ENCODE measurements around the gene MDP1. TPM values are rescaled to one million over a fixed set of nuclear protein-coding genes. Genes with fewer than 3 reads are reported as not detected.
A peak's percentile ranks its signal among the peaks of the same experiment; 100 is the strongest.

The MDP1 gene
- total RNA-seq, 1 experiment from 2014 or later = 12.6 TPM

- peak; percentile 84 for DNase-seq (ENCODE audit: low spot score)
- Mint-ChIP-seq H3K9me3 (peaks cover 8% of the 10 kb centered on the region), H3K27me3 (ENCODE audit: low read depth) (no peaks in the 10 kb centered on the region), H3K36me3 (peaks cover 34% of the 10 kb centered on the region), H3K4me1 (peaks cover 23% of the 10 kb centered on the region), H3K4me3 (peak within 1 kb of the TSS; percentile 94), H3K27ac (peak within 1 kb of the TSS; percentile 97)
- ATAC-seq = peak; percentile 86
- ChIA-PET CTCF (interaction anchor here (0.7 to 1.8 kb wide), 15 partner anchors 12 to 628 kb away, joined by 3 to 16 read pairs (median 4); partner anchors contain the start of genes AP1G2, CHMP4A, CIDEB and DCAF11), POLR2A (interaction anchor here (0.6 to 1.9 kb wide), 16 partner anchors 16 to 132 kb away, joined by 3 to 20 read pairs (median 5); partner anchors contain the start of genes CHMP4A, DCAF11, IRF9 and MDP1)
- TF ChIP-seq ZNF263 (CRISPR knock-in tag; IDR thresholded peaks at IDR 0.05; ENCODE audit: low read depth) = no peak; the same call in 1 of the 2 replicates
- TF ChIP-seq AFF4 (CRISPR knock-in tag; IDR thresholded peaks at IDR 0.05; ENCODE audit: borderline replicate concordance) = 0 out of 2 replicates have a peak, but pooled peaks have one; percentile 56
- TF ChIP-seq NFE2L1 (CRISPR knock-in tag; IDR thresholded peaks at IDR 0.05) = peak; percentile 87
- no peak for TF ChIP-seq ATF6 (CRISPR knock-in tag; IDR thresholded peaks at IDR 0.05)
- no peak for TF ChIP-seq ZBTB21 (CRISPR knock-in tag; IDR thresholded peaks at IDR 0.05; ENCODE audit: borderline replicate concordance)
- TF ChIP-seq MLX (CRISPR knock-in tag; IDR thresholded peaks at IDR 0.05) = no peak
- TF ChIP-seq FOXJ3 (CRISPR knock-in tag; IDR thresholded peaks at IDR 0.05; ENCODE audit: borderline replicate concordance) = 0 out of 2 replicates have a peak, but pooled peaks have one; percentile 25
- TF ChIP-seq STAT6 (CRISPR knock-in tag; conservative IDR thresholded peaks at IDR 0.05; ENCODE audit: low read depth) = no peak
- no peak for TF ChIP-seq FOXK1 (CRISPR knock-in tag; IDR thresholded peaks at IDR 0.05)
- peak; percentile 56; the same call in 1 of the 2 replicates for TF ChIP-seq TEAD4 (CRISPR knock-in tag; IDR thresholded peaks at IDR 0.05)
- peak; percentile 84; the same call in 1 of the 2 replicates for TF ChIP-seq FOXP4 (CRISPR knock-in tag; IDR thresholded peaks at IDR 0.05)
- no peak for TF ChIP-seq ELF4 (CRISPR knock-in tag; IDR thresholded peaks at IDR 0.05; ENCODE audit: low read depth)
- TF ChIP-seq TCF7 (CRISPR knock-in tag; IDR thresholded peaks at IDR 0.05; ENCODE audit: low read depth) = no peak
- peak; percentile 80 for TF ChIP-seq E2F1 (CRISPR knock-in tag; IDR thresholded peaks at IDR 0.05)
- no peak for TF ChIP-seq CREB1 (CRISPR knock-in tag; IDR thresholded peaks at IDR 0.05)
- peak; percentile 89 for TF ChIP-seq GABPB1 (CRISPR knock-in tag; IDR thresholded peaks at IDR 0.05)
- TF ChIP-seq MAX (CRISPR knock-in tag; IDR thresholded peaks at IDR 0.05) = peak; percentile 99
- no peak for TF ChIP-seq ATF2 (CRISPR knock-in tag; IDR thresholded peaks at IDR 0.05; ENCODE audit: borderline replicate concordance, low read depth)
- no peak for TF ChIP-seq NFYB (CRISPR knock-in tag; conservative IDR thresholded peaks at IDR 0.05; ENCODE audit: low read depth)
Measured at GRCh38 chr14:24195186-24196070, 20.4 kb downstream of the MDP1 start, which contains the start of gene TM9SF1. Gene TM9SF1 (minus strand): TSS chr14:24195441. CDS start chr14:24195019, 422 bp downstream.

Measured in WTC11 (cell line).